Stimulated activated naive CD4-positive, alpha-beta T cell (primary cell): Measurements from ENCODE around the gene IL21.
A peak's percentile ranks its signal among the peaks of the same experiment; 100 is the strongest.
"Not testable (repeated sequence)": the region's sequence is repeated elsewhere in the genome, so short reads cannot be mapped to it uniquely, and the experiment has no call there.

Experiments
- DNase-seq, 6 experiments: peaks; one replicate each; lab custom pipeline; 2025; lab: John Stamatoyannopoulos, UW

IL21 gene

DNA sequence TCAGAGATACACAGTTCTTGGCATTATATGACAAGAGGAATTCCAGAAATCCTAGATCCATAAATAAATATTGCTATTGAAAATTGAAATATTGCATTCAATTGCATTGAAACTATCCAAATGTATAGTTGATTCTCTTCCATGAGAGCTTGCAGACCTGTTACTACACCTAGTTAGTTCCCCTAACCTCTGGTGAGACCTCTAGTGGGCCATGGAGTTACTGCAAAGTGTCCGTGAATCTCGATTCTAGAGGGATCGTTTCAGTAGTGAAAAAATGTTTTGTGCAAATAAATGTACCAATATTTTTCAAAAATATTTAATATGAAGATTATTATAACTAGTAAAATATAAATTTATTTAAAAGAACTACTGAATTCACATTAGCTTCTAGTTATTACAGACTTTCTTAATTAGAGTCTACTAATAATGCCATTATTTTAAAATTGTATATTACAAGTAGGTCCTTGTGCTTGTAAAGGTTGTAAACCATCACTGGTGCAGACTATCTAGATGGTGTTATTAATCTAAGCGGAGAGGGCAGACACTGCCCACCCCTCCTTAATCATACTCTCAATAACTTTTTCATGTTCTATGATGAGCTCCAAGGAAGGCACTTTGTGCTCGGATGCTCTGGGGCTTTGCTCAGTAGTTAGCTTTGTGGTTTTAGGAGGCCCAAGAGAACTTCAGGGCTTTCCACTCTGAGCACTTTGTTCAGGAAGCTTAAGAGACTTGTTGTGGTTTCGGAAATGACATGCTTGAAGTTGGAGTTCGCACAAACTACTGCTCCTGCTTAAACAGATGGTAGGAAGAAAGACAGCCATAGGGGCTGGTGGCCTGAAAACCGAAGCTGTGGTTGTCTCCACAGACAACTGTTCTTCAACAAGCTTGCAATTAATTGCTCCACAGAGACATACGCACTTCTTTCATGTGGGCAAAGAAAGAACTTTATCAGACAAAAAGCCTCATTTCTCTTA lies 42.8 kb downstream of the IL21 start:
- DNase-seq, result peak; percentile 45 to 95 (median 74)

DNA sequence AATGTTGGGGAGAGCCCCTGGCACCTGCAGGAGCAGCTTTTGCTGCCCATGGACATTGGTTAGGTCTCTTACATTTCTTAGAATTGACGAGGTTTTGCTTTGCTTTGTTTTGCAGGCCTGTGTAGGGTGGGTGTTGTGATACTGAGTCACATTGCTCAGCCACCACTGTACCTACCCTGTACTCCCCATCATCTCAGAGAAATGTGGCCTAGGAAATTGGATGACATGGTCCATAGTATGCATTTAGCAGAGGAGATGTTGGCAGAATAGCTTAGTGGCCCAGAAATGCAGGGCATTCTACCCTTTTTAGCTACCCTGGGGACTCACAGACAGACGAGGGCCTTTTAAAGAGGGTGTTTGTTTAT lies 43.7 kb downstream of the IL21 start:
- DNase-seq, result no peak

DNA sequence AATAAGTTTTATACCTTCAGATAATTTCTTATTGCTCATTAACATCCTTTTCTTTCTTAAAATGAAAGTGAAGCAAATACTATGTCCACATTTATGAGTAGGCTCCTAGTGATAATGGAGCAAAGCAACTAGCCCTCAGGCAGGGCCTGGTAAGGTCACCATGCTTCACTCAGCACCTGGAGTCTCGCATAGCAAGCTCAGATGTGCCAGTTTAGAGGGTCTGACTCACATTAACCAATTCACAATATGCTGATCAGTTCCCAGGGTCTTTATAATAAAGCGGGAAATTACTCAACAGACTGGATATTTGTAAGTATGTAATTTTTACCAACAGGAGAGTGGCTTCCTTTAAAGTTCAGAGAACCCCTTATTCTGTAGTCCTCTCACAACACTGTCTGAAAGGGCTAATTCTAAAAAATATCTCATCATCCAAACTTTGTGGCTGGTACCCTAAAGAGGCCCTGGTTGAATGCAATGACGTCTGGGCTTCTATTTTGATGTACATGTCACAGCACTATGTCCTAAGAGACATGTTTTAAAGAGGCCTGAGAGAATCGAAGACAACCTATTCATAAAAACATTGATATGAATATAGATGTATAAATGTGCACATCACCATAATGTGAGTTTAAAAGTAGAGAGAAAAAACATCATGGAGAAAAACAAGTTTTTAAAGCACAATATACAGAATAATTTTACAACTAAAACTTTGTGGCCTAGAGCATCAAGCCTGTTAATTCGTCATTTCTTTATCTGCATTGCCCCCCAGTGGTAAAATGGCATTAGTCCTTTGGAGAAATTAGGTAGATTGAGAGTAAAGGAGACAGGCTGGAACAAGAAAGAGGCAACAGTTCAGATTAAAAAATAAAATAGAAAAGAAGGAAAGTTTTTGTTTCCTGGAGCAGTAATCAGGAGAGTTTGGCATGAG lies 44.3 kb downstream of the IL21 start:
- peak in 3 of 6 experiments; percentile 50 to 66 (median 62) for DNase-seq

DNA sequence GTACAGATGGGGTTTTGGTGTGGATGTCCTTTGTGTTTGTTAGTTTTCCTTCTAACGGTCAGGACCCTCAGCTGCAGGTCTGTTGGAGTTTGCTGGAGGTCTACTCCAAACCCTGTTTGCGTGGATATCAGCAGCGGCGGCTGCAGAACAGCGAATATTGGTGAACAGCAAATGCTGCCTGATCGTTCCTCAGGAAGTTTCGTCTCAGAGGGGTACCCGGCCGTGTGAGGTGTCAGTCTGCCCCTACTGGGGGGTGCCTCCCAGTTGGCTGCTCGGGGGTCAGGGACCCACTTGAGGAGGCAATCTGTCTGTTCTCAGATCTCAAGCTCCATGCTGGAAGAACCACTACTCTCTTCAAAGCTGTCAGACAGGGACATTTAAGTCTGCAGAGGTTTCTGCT lies 46.5 kb downstream of the IL21 start:
- DNase-seq, result not testable (repeated sequence)

DNA sequence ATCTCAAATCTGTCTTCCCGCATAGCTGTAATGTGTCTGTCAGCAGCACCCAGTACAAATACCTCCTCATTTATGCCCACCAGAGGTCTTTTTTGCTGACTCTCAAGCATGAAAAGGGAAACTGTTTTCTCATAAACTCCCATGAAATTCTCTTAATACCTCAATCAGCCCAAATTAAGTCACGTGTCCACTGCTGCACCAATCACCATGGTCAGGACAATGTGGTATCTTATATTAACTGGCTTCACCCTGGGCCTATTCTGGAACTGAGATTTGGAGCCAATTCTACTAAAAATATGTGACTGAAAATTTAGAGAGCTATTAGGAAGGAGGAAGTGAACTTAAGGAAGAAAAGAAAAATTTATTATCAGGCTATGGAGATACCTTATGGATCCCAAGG lies 58.4 kb downstream of the IL21 start:
- DNase-seq, result no peak
